ENCODE data around the gene GRM4.
"Not testable (repeated sequence)": the region's sequence is repeated elsewhere in the genome, so short reads cannot be mapped to it uniquely, and the experiment has no call there.

GRM4 gene

DNA sequence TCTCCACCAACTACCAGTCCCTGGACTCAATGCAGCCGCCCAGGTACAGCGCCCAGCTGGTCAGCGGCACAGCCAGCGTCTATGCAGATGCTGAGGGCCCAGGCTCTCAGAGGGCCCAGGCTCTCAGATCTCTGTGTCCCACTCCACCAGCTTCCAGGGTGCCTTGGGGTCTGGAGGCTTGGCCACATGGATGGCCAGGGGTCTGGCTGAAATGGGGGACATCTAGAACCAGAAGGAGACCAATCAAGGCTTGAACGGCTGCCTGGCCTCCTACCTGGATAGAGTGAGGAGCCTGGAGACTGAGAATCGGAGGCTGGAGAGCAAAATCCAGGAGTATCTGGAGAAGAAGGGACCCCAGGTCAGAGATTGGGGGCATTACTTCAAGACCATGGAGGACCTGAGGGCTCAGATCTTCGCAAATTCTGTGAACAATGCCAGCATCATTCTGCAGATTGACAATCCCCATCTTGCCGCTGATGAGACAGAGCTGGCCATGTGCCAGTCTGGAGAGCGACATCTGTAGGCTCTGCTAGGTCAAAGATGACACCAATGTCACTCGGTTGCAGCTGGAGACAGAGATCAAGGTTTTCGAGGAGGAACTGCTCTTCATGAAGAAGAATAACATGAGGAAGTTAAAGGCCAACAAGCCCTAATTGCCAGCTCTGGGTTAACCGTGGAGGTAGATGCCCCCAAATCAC is 44.1 kb upstream of the GRM4 start:
- no peak overlapping the region for H3K27ac ChIP-seq (ENCODE audit: low read length)
- no peaks in the 10 kb centered on the region for H3F3A ChIP-seq (ENCODE audit: insufficient read depth, low read length)
- H3K9me3 ChIP-seq (replicated peaks; ENCODE audit: insufficient read depth, low read length): no peaks in the 10 kb centered on the region
- no peaks in the 10 kb centered on the region for H3K27me3 ChIP-seq (replicated peaks; ENCODE audit: insufficient read depth, low read length)
- no peaks in the 10 kb centered on the region for H3K79me2 ChIP-seq (ENCODE audit: low read length)
- H3K9ac ChIP-seq (ENCODE audit: low read length): no peak overlapping the region
- no peaks in the 10 kb centered on the region for H3K36me3 ChIP-seq (replicated peaks; ENCODE audit: insufficient read depth, low read length)
- no peak overlapping the region for H3K4me3 ChIP-seq (ENCODE audit: low read length)
- no peak overlapping the region for H3K4me2 ChIP-seq (ENCODE audit: low read depth, low read length)
- no peaks in the 10 kb centered on the region for H3K9me2 ChIP-seq (replicated peaks; ENCODE audit: insufficient read depth, low read length)
- no peak for DNase-seq
- no peak overlapping the region for H2AFZ ChIP-seq (ENCODE audit: low read length)
- no peaks in the 10 kb centered on the region for H3K4me1 ChIP-seq (ENCODE audit: low read length)
- no peak for TF ChIP-seq EZH2 (optimal IDR thresholded peaks at IDR 0.05; ENCODE audit: low read depth, low read length)
- TF ChIP-seq EZH2phosphoT487 (IDR thresholded peaks at IDR 0.05; ENCODE audit: low read length): no peak
- TF ChIP-seq, protein P1, sequence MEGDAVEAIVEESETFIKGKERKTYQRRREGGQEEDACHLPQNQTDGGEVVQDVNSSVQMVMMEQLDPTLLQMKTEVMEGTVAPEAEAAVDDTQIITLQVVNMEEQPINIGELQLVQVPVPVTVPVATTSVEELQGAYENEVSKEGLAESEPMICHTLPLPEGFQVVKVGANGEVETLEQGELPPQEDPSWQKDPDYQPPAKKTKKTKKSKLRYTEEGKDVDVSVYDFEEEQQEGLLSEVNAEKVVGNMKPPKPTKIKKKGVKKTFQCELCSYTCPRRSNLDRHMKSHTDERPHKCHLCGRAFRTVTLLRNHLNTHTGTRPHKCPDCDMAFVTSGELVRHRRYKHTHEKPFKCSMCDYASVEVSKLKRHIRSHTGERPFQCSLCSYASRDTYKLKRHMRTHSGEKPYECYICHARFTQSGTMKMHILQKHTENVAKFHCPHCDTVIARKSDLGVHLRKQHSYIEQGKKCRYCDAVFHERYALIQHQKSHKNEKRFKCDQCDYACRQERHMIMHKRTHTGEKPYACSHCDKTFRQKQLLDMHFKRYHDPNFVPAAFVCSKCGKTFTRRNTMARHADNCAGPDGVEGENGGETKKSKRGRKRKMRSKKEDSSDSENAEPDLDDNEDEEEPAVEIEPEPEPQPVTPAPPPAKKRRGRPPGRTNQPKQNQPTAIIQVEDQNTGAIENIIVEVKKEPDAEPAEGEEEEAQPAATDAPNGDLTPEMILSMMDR (IDR thresholded peaks at IDR 0.05; ENCODE audit: low read length): no peak
- no peaks in the 10 kb centered on the region for H4K20me1 ChIP-seq (ENCODE audit: insufficient read depth, low read length)

DNA sequence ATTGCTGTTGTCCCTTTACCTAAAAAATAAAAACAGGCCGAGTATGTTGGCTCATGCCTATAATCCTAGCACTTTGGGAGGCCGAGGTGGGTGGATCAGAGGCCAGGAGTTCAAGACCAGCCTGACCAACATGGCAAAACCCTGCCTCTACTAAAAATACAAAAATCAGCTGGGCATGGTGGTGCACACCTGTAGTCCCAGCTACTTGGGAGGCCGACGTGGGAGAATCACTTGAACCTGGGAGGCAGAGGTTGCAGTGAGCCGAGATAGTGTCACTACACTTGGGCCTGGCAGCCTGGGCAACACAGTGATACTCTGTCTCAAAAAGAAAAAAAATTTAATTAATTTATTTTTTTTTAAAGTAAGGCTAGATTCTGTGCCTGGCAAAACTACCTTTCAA is 38.8 kb upstream of the GRM4 start:
- not testable (repeated sequence) for H4K20me1 ChIP-seq (ENCODE audit: insufficient read depth, low read length); H3K4me3 ChIP-seq (ENCODE audit: low read length); H3K36me3 ChIP-seq (replicated peaks; ENCODE audit: insufficient read depth, low read length); H3K27ac ChIP-seq (ENCODE audit: low read length); H3K27me3 ChIP-seq (replicated peaks; ENCODE audit: insufficient read depth, low read length); DNase-seq; H3K9me3 ChIP-seq (replicated peaks; ENCODE audit: insufficient read depth, low read length); H3K4me1 ChIP-seq (ENCODE audit: low read length); H3K4me2 ChIP-seq (ENCODE audit: low read depth, low read length); H3K9me2 ChIP-seq (replicated peaks; ENCODE audit: insufficient read depth, low read length); H2AFZ ChIP-seq (ENCODE audit: low read length); H3K9ac ChIP-seq (ENCODE audit: low read length); H3K79me2 ChIP-seq (ENCODE audit: low read length)
- peaks cover 16% of the 10 kb centered on the region for H3F3A ChIP-seq (ENCODE audit: insufficient read depth, low read length)

DNA sequence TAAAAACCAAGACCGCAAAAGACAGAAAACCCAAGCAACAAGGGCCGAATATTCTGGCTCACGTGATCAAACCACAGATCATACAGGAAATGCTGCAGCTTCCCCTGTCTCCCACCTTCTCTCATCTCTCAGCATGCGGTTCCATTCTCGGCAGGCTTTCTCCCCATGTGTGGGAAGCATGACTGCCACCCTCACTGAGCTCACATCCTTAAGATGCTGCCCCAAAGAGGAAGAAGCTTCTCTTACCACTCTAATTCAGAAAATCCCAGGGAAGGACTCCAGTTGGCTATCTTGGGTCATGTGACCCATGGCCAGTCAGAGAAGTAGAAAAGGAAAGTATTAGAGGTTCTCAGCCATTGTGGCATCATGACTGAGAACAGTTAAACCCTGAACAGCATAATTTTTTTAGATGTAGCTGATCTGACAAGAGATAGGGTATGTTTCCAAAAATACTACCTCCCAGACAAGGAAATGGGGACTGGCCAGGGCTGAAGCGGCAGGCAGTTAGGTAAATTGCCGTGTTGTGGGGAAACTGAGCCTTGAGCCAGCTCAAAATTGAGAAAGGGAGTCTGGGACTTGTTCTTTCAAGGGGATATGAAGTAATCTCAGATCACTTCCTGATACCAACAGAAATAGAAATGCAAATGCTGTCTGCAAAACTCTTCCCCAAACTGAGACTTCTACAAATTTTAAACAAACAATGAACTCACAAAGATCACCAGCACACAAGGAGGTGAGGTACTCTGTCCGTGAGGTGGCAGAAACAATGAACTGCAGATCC is 37.1 kb upstream of the GRM4 start:
- Histone ChIP-seq H3K27ac (ENCODE audit: low read length) (peak overlapping the region; percentile 84), H3K36me3 (replicated peaks; ENCODE audit: insufficient read depth, low read length) (no peaks in the 10 kb centered on the region), H2AFZ (ENCODE audit: low read length) (peak overlapping the region; percentile 57), H3K4me2 (ENCODE audit: low read depth, low read length) (peak overlapping the region; percentile 79), H4K20me1 (ENCODE audit: insufficient read depth, low read length) (no peaks in the 10 kb centered on the region), H3K9me3 (replicated peaks; ENCODE audit: insufficient read depth, low read length) (no peaks in the 10 kb centered on the region), H3K79me2 (ENCODE audit: low read length) (no peaks in the 10 kb centered on the region), H3K9me2 (replicated peaks; ENCODE audit: insufficient read depth, low read length) (no peaks in the 10 kb centered on the region), H3K9ac (ENCODE audit: low read length) (peak overlapping the region; percentile 44; the same call in 1 of the 2 replicates), H3K4me1 (ENCODE audit: low read length) (peaks cover 4% of the 10 kb centered on the region), H3K4me3 (ENCODE audit: low read length) (peak overlapping the region; percentile 55), H3K27me3 (replicated peaks; ENCODE audit: insufficient read depth, low read length) (no peaks in the 10 kb centered on the region), H3F3A (ENCODE audit: insufficient read depth, low read length) (peaks cover 16% of the 10 kb centered on the region)
- peak; percentile 85 for DNase-seq
- TF ChIP-seq, protein P1 (IDR thresholded peaks at IDR 0.05; ENCODE audit: low read length): no peak
- TF ChIP-seq EZH2 (optimal IDR thresholded peaks at IDR 0.05; ENCODE audit: low read depth, low read length): no peak
- no peak for TF ChIP-seq EZH2phosphoT487 (IDR thresholded peaks at IDR 0.05; ENCODE audit: low read length)

DNA sequence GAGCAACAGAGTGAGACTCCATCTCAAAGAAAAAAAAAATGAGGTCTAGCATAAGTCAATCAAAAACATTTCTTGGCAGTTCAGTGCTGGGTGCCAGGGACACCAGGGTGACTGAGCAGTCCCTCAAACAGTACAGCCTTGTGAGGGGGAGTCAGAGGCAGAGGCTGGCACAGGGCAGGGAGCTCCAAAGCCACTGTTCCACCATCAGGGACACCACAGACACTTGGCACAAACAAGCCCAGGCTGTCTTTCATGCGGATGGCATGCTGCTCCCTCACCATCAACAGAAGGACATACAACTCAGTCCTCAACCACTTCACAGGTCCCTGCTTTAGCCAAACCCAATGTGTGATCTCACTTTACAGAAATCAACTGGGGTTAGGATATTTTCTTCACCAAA is 36.0 kb upstream of the GRM4 start:
- Histone ChIP-seq H3K9me2 (replicated peaks; ENCODE audit: insufficient read depth, low read length) (no peaks in the 10 kb centered on the region), H3K79me2 (ENCODE audit: low read length) (no peaks in the 10 kb centered on the region), H2AFZ (ENCODE audit: low read length) (no peak overlapping the region), H3K9me3 (replicated peaks; ENCODE audit: insufficient read depth, low read length) (no peaks in the 10 kb centered on the region), H3K4me2 (ENCODE audit: low read depth, low read length) (no peak overlapping the region), H3K27me3 (replicated peaks; ENCODE audit: insufficient read depth, low read length) (no peaks in the 10 kb centered on the region), H3K4me3 (ENCODE audit: low read length) (no peak overlapping the region), H3K9ac (ENCODE audit: low read length) (no peak overlapping the region), H4K20me1 (ENCODE audit: insufficient read depth, low read length) (no peaks in the 10 kb centered on the region), H3F3A (ENCODE audit: insufficient read depth, low read length) (peaks cover 16% of the 10 kb centered on the region), H3K27ac (ENCODE audit: low read length) (no peak overlapping the region), H3K36me3 (replicated peaks; ENCODE audit: insufficient read depth, low read length) (no peaks in the 10 kb centered on the region), H3K4me1 (ENCODE audit: low read length) (peaks cover 4% of the 10 kb centered on the region)
- DNase-seq: no peak
- no peak for TF ChIP-seq EZH2 (optimal IDR thresholded peaks at IDR 0.05; ENCODE audit: low read depth, low read length)
- no peak for TF ChIP-seq EZH2phosphoT487 (IDR thresholded peaks at IDR 0.05; ENCODE audit: low read length)
- TF ChIP-seq, protein P1 (IDR thresholded peaks at IDR 0.05; ENCODE audit: low read length): no peak
